ENCODE data around the gene CDH4.

DNA sequence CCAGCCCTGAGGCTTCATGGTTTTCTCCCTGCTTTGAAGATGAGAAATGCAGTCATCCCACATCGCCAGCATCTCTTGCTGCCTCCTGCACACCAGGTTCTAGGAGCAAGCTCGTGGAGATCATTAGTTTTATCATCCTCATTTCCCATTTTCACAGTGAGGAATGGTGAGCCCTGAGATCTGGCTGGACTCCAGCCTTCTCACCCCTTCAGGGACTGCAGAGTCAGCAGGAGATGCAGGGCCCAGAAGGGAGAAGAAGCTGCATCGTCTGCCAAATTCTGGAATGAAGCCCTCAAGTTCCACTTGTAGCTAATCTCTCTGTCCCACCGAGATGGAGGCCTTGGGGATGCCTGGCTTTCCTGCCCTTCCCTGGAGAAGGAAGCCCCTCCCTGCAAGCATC, 596.8 kb downstream of the CDH4 start:
- no peak for TF ChIP-seq POLR2A (IDR thresholded peaks at IDR 0.05; ENCODE audit: low read length)
- no peak for TF ChIP-seq GATA1 (IDR thresholded peaks at IDR 0.05; ENCODE audit: low read depth, low read length)
